A549 (cell line): ENCODE results near the gene MORN1. TPM values are rescaled to one million over a fixed set of nuclear protein-coding genes. Genes with fewer than 3 reads are reported as not detected.

Experiments
- ATAC-seq, 2 experiments: fragments of 200-7000 bp in 1 of 2; fragments of >200 bp in 1 of 2; cut with Nextera tagmentation in 1 of 2; cut with Tn5 transposase in 1 of 2; 3 replicates each; pipeline versions ENCODE4 v1.8.0 to v1.9.1; 2018 to 2020; ENCODE audit warnings: mild to moderate bottlenecking in 1 of 2, moderate library complexity in 1 of 2
- CTCF ChIA-PET: fragments of 300-600 bp; sonication (Branson Sonifier 250); formaldehyde crosslinking; extraction: SDS; loops from one replicate; lab custom pipeline; 2021; ENCODE audit warnings: antibody characterized with exemption, inconsistent platforms; lab: Yijun Ruan, JAX
- POLR2A ChIA-PET: fragments of 350-600 bp; formaldehyde crosslinking; extraction: SDS; loops from one replicate; lab custom pipeline; 2021; ENCODE audit warnings: antibody characterized with exemption, inconsistent platforms; lab: Yijun Ruan, JAX
- DNase-seq, 2 experiments: peaks; one replicate each; pipeline versions ENCODE4 v3.0.0 to v3.0.0-alpha.2; 2011 to 2016; ENCODE audit warnings: low read depth in 1 of 2, low spot score in 1 of 2
- FAIRE-seq: peaks from 2 replicates; lab custom pipeline; 2011; peaks lifted over from hg19 to GRCh38; lab: Jason Lieb, UNC
- H3K27ac ChIP-seq, 2 experiments: fragments of >200 bp; sonication (Bioruptor Twin); formaldehyde crosslinking; 3 replicates each; pipeline ENCODE4 v1.5.1; 2016 to 2017
- H3K4me1 ChIP-seq: fragments of >200 bp; sonication (Bioruptor Twin); formaldehyde crosslinking; 3 replicates; pipeline ENCODE4 v1.6.1; 2016
- H3K4me2 ChIP-seq: fragments of >200 bp; sonication (Bioruptor Twin); formaldehyde crosslinking; 3 replicates; pipeline ENCODE4 v1.6.1; 2016
- H3K4me3 ChIP-seq: fragments of >200 bp; sonication (Bioruptor Twin); formaldehyde crosslinking; 3 replicates; pipeline ENCODE4 v1.5.1; 2016
- H3K9me3 ChIP-seq: fragments of >200 bp; sonication (Bioruptor Twin); formaldehyde crosslinking; 3 replicates; pipeline ENCODE4 v1.6.1; 2016
- ATOH8 ChIP-seq: fragments of 250-450 bp; sonication (Bioruptor Pico); IDR thresholded peaks from 2 replicates; pipeline ENCODE4 v1.5.0; 2020; ENCODE audit warnings: low read depth, mild to moderate bottlenecking, moderate library complexity
- CBX2 ChIP-seq: fragments of 200-600 bp; sonication (generic); IDR thresholded peaks from 2 replicates; pipeline ENCODE4 v1.6.1; 2016; ENCODE audit warnings: low read depth, mild to moderate bottlenecking, borderline replicate concordance
- EHF ChIP-seq: fragments of 250-450 bp; sonication (Bioruptor Pico); IDR thresholded peaks from 2 replicates; pipeline ENCODE4 v1.5.0; 2020; ENCODE audit warnings: mild to moderate bottlenecking
- EP300 ChIP-seq, 2 experiments: fragments of >200 bp; sonication (Bioruptor Twin); formaldehyde crosslinking; IDR thresholded peaks; 2 replicates in 1 of 2; 3 replicates in 1 of 2; pipeline ENCODE4 v1.6.1; 2016 to 2017
- GATA3 ChIP-seq: IDR thresholded peaks from 2 replicates; pipeline ENCODE4 v1.6.1; 2012; ENCODE audit warnings: borderline replicate concordance
- HMGXB4 ChIP-seq: fragments of 250-450 bp; sonication (Bioruptor Pico); IDR thresholded peaks from 2 replicates; pipeline ENCODE4 v1.5.0; 2021; ENCODE audit warnings: mild to moderate bottlenecking, moderate library complexity, borderline replicate concordance
- HOXA7 ChIP-seq: fragments of 250-450 bp; sonication (Bioruptor Pico); IDR thresholded peaks from 2 replicates; pipeline ENCODE4 v1.5.0; 2020; ENCODE audit warnings: mild to moderate bottlenecking, moderate library complexity
- HOXB5 ChIP-seq: fragments of 250-450 bp; sonication (Bioruptor Pico); IDR thresholded peaks from 2 replicates; pipeline ENCODE4 v1.5.0; 2020; ENCODE audit warnings: mild to moderate bottlenecking, moderate library complexity
- KDM5A ChIP-seq: fragments of 200-600 bp; sonication (generic); IDR thresholded peaks from 2 replicates; pipeline ENCODE4 v1.6.1; 2016; ENCODE audit warnings: antibody characterized with exemption, mild to moderate bottlenecking
- MAZ ChIP-seq: fragments of 150-350 bp; IDR thresholded peaks from 2 replicates; pipeline ENCODE4 v1.6.1; 2014; ENCODE audit warnings: antibody characterized with exemption, low read depth, low read length, borderline replicate concordance
- MYC ChIP-seq: IDR thresholded peaks from 2 replicates; pipeline ENCODE4 v1.6.1; 2012; ENCODE audit warnings: mild to moderate bottlenecking, inconsistent platforms, low read length, improper control_type of control experiment, borderline replicate concordance
- NFE2L2 ChIP-seq: fragments of 150-350 bp; conservative IDR thresholded peaks from 2 replicates; pipeline ENCODE4 v1.6.1; 2014; ENCODE audit warnings: low read length
- RAD21 ChIP-seq, 2 experiments: fragments of >200 bp in 1 of 2; sonication (Bioruptor Twin) in 1 of 2; formaldehyde crosslinking in 1 of 2; IDR thresholded peaks in 1 of 2; conservative IDR thresholded peaks in 1 of 2; 2 replicates in 1 of 2; 3 replicates in 1 of 2; pipeline ENCODE4 v1.6.1; 2012 to 2018; ENCODE audit warnings: inconsistent platforms in 1 of 2
- RFX5 ChIP-seq: fragments of 450-650 bp; IDR thresholded peaks from 2 replicates; pipeline ENCODE4 v1.7.1; 2014; ENCODE audit warnings: antibody characterized with exemption, mild to moderate bottlenecking, moderate library complexity
- RNF2 ChIP-seq: fragments of 200-600 bp; sonication (generic); IDR thresholded peaks from 2 replicates; pipeline ENCODE4 v1.6.1; 2016; ENCODE audit warnings: low read depth, mild to moderate bottlenecking, antibody characterized with exemption, moderate library complexity, borderline replicate concordance
- SREBF2 ChIP-seq: fragments of 450-650 bp; IDR thresholded peaks from 2 replicates; pipeline ENCODE4 v1.6.1; 2014; ENCODE audit warnings: mild to moderate bottlenecking, moderate library complexity
- TFCP2L1 ChIP-seq: fragments of 250-450 bp; sonication (Bioruptor Pico); IDR thresholded peaks from 2 replicates; pipeline ENCODE4 v1.5.0; 2021; ENCODE audit warnings: mild to moderate bottlenecking
- ZFP36 ChIP-seq: fragments of 450-650 bp; IDR thresholded peaks from 2 replicates; pipeline ENCODE4 v1.6.1; 2014; ENCODE audit warnings: borderline replicate concordance; ENCODE audit not compliant: partially characterized antibody
- ZNF302 ChIP-seq: fragments of 250-450 bp; sonication (Bioruptor Pico); IDR thresholded peaks from 2 replicates; pipeline ENCODE4 v1.9.0; 2021; ENCODE audit warnings: inconsistent platforms, mild to moderate bottlenecking, moderate library complexity
- ZSCAN20 ChIP-seq: fragments of 250-450 bp; sonication (Bioruptor Pico); IDR thresholded peaks from 2 replicates; pipeline ENCODE4 v1.8.0; 2022; ENCODE audit warnings: mild to moderate bottlenecking, moderate library complexity
- WGBS: methylation state at CpG from one replicate; pipeline ENCODE4 v1.1.6; 2017; ENCODE audit errors: missing lambda C conversion rate; 5-methylcytosine and 5-hydroxymethylcytosine counted together
- polyA plus RNA-seq, 4 experiments: library from polyadenylated mRNA; depleted of rRNA in 3 of 4; stranded (reverse); fragments of >200 nt; fragmentation: RNase III in 1 of 4; extraction: RNeasy Plus Mini Kit Qiagen cat#74134 plus additional on column Dnase treatment in 1 of 4; gene quantifications; 2 replicates in 3 of 4; 3 replicates in 1 of 4; pipeline ENCODE4 v1.2.3, GENCODE V29; 2011 to 2017
- TF ChIP-seq, protein P1 (sequence below): fragments of 450-650 bp; IDR thresholded peaks from 2 replicates; pipeline ENCODE4 v1.6.1; 2014; ENCODE audit warnings: antibody characterized with exemption
- TF ChIP-seq, protein P2 (sequence below): fragments of >200 bp; sonication (Bioruptor Twin); formaldehyde crosslinking; IDR thresholded peaks from 3 replicates; pipeline ENCODE4 v1.5.1; 2016
- TF ChIP-seq, protein P3 (sequence below): IDR thresholded peaks from 2 replicates; pipeline ENCODE4 v1.6.1; 2012; ENCODE audit warnings: low read depth, borderline replicate concordance

Gene MORN1
- polyA plus RNA-seq, 2 of the 4 experiments (the other 2 are of a cell fraction): 6.9 to 8.9 TPM

GRCh38 chr1:2274231-2274928, 117.0 kb downstream of the MORN1 start:
- H3K27ac ChIP-seq: no peak overlapping the region
- DNase-seq: no peak
- TF ChIP-seq CBX2 (no peak), MYC (no peak), ZNF302 (CRISPR knock-in tag) (no peak), RNF2 (no peak), RFX5 (no peak), KDM5A (no peak), HOXA7 (CRISPR knock-in tag) (no peak), RAD21 (conservative IDR thresholded peaks at IDR 0.05 in 1 of 2, IDR thresholded peaks at IDR 0.05 in 1 of 2) (no peak), ZFP36 (no peak), GATA3 (no peak), HMGXB4 (CRISPR knock-in tag) (no peak)
- TF ChIP-seq, all 56 proteins: peak for 0
- no peak for FAIRE-seq
- Histone ChIP-seq H3K4me2 (no peak overlapping the region), H3K4me3 (no peak overlapping the region), H3K9me3 (no peaks in the 10 kb centered on the region), H3K4me1 (peaks cover 32% of the 10 kb centered on the region)
- CTCF ChIA-PET: interaction anchor here (1.5 kb wide), 1 partner anchor 31 kb away, joined by 3 read pairs; no protein-coding TSS in a partner anchor
- ATAC-seq: no peak
- POLR2A ChIA-PET: no interaction called here
- 92% methylated on average over 7 of the region's 24 CpGs for WGBS

GRCh38 chr1:2273401-2274090, 117.8 kb downstream of the MORN1 start:
- Histone ChIP-seq H3K4me2 (no peak overlapping the region), H3K9me3 (no peaks in the 10 kb centered on the region), H3K4me1 (peaks cover 27% of the 10 kb centered on the region), H3K27ac (no peak overlapping the region), H3K4me3 (no peak overlapping the region)
- no peak for ATAC-seq
- no peak for DNase-seq
- no peak for FAIRE-seq
- 97% methylated on average over 12 of the region's 29 CpGs for WGBS
- ChIA-PET POLR2A (no interaction called here), CTCF (no interaction called here)
- TF ChIP-seq MAZ: no peak
- TF ChIP-seq NFE2L2: no peak
- TF ChIP-seq TFCP2L1: no peak
- TF ChIP-seq SREBF2: no peak
- no peak for TF ChIP-seq CBX2
- no peak for TF ChIP-seq ATOH8 (CRISPR knock-in tag)
- TF ChIP-seq EHF (CRISPR knock-in tag): no peak
- TF ChIP-seq, protein P1, sequence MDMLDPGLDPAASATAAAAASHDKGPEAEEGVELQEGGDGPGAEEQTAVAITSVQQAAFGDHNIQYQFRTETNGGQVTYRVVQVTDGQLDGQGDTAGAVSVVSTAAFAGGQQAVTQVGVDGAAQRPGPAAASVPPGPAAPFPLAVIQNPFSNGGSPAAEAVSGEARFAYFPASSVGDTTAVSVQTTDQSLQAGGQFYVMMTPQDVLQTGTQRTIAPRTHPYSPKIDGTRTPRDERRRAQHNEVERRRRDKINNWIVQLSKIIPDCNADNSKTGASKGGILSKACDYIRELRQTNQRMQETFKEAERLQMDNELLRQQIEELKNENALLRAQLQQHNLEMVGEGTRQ: no peak
- TF ChIP-seq ZFP36: no peak
- TF ChIP-seq ZSCAN20 (CRISPR knock-in tag): no peak
- TF ChIP-seq, protein P2, sequence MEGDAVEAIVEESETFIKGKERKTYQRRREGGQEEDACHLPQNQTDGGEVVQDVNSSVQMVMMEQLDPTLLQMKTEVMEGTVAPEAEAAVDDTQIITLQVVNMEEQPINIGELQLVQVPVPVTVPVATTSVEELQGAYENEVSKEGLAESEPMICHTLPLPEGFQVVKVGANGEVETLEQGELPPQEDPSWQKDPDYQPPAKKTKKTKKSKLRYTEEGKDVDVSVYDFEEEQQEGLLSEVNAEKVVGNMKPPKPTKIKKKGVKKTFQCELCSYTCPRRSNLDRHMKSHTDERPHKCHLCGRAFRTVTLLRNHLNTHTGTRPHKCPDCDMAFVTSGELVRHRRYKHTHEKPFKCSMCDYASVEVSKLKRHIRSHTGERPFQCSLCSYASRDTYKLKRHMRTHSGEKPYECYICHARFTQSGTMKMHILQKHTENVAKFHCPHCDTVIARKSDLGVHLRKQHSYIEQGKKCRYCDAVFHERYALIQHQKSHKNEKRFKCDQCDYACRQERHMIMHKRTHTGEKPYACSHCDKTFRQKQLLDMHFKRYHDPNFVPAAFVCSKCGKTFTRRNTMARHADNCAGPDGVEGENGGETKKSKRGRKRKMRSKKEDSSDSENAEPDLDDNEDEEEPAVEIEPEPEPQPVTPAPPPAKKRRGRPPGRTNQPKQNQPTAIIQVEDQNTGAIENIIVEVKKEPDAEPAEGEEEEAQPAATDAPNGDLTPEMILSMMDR: no peak
- TF ChIP-seq HMGXB4 (CRISPR knock-in tag): no peak
- TF ChIP-seq EP300 (IDR thresholded peaks at IDR 0.05): no peak
- TF ChIP-seq, protein P3, sequence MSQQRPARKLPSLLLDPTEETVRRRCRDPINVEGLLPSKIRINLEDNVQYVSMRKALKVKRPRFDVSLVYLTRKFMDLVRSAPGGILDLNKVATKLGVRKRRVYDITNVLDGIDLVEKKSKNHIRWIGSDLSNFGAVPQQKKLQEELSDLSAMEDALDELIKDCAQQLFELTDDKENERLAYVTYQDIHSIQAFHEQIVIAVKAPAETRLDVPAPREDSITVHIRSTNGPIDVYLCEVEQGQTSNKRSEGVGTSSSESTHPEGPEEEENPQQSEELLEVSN: no peak
- no peak for TF ChIP-seq HOXB5 (CRISPR knock-in tag)
